GM13976 (cell line): ENCODE measurements around the gene ITGA3.

ENCODE experiments used
- DNase-seq: peaks from one replicate; pipeline ENCODE4 v3.0.0; 2012; ENCODE audit warnings: low spot score
- CTCF ChIP-seq: IDR thresholded peaks from 2 replicates; pipeline ENCODE4 v1.5.1; 2012; ENCODE audit warnings: borderline replicate concordance, mild to moderate bottlenecking; ENCODE audit not compliant: insufficient read depth; ENCODE audit errors: extremely low read depth, missing control alignments, control extremely low read depth
- in situ Hi-C: fragments of 300-500 bp; cut with MboI; formaldehyde crosslinking; loops from one replicate; pipeline ENCODE4 v1.12.0; 2022; ENCODE audit warnings: low sequenced_read_pairs, mixed read lengths, inconsistent platforms; ENCODE audit not compliant: unreplicated experiment

ITGA3 gene

GRCh38 chr17:50075446-50076032 is 19.6 kb downstream of the ITGA3 start:
- TF ChIP-seq CTCF = no peak
- in situ Hi-C loops = no loop called here
- DNase-seq = no peak

GRCh38 chr17:50076221-50076590 is 20.3 kb downstream of the ITGA3 start:
- TF ChIP-seq CTCF = no peak
- DNase-seq = no peak
- in situ Hi-C loops = no loop called here

GRCh38 chr17:50076591-50077235 is 20.8 kb downstream of the ITGA3 start:
- TF ChIP-seq CTCF = no peak
- in situ Hi-C loops = no loop called here
- DNase-seq = no peak

- no peak for TF ChIP-seq CTCF
- in situ Hi-C loops = no loop called here
- no peak for DNase-seq
Observed at GRCh38 chr17:50078430-50078829, 22.5 kb downstream of the ITGA3 start.

- in situ Hi-C loops = no loop called here
- no peak for DNase-seq
- TF ChIP-seq CTCF = no peak
Observed at GRCh38 chr17:50079334-50080095, 23.6 kb downstream of the ITGA3 start.

GRCh38 chr17:50080096-50080480 is 24.2 kb downstream of the ITGA3 start:
- no peak for TF ChIP-seq CTCF
- in situ Hi-C loops = no loop called here

More at GRCh38 chr17:50080096-50080480, 24.2 kb downstream of the ITGA3 start:
- DNase-seq = no peak
